ENCODE results near the gene MARK3.

DNA sequence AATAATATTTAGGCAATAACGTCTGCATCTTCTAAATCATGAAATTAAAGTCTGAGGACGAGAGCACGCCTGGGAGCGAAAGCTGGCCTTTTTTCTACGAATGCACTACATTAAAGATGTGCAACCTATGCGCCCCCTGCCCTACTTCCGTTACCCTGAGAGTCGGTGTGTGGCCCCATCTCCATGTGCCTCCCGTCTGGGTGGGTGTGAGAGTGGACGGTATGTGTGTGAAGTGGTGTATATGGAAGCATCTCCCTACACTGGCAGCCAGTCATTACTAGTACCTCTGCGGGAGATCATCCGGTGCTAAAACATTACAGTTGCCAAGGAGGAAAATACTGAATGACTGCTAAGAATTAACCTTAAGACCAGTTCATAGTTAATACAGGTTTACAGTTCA lies 118.1 kb downstream of the MARK3 start:
- TF ChIP-seq, protein P1, sequence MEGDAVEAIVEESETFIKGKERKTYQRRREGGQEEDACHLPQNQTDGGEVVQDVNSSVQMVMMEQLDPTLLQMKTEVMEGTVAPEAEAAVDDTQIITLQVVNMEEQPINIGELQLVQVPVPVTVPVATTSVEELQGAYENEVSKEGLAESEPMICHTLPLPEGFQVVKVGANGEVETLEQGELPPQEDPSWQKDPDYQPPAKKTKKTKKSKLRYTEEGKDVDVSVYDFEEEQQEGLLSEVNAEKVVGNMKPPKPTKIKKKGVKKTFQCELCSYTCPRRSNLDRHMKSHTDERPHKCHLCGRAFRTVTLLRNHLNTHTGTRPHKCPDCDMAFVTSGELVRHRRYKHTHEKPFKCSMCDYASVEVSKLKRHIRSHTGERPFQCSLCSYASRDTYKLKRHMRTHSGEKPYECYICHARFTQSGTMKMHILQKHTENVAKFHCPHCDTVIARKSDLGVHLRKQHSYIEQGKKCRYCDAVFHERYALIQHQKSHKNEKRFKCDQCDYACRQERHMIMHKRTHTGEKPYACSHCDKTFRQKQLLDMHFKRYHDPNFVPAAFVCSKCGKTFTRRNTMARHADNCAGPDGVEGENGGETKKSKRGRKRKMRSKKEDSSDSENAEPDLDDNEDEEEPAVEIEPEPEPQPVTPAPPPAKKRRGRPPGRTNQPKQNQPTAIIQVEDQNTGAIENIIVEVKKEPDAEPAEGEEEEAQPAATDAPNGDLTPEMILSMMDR (IDR thresholded peaks at IDR 0.05), result no peak
- no peak for TF ChIP-seq POLR2A (IDR thresholded peaks at IDR 0.05)
